Right ventricle myocardium inferior (tissue), 1 donor: ENCODE data around the gene NKAIN4. TPM values are rescaled to one million over a fixed set of nuclear protein-coding genes. Genes with fewer than 3 reads are reported as not detected.
"Not testable (repeated sequence)": the region's sequence is repeated elsewhere in the genome, so short reads cannot be mapped to it uniquely, and the experiment has no call there.

Experiments used
- ATAC-seq: fragments of 200-7000 bp; cut with Tn5 transposase; one replicate; pipeline ENCODE4 v1.9.1; 2020; ENCODE audit warnings: mild to moderate bottlenecking, moderate library complexity
- DNase-seq: peaks from one replicate; pipeline ENCODE4 v3.0.0; 2021; ENCODE audit errors: missing footprints
- intact Hi-C: fragments of 100-400 bp; cut with DNase I; formaldehyde crosslinking; loops from one replicate; pipeline ENCODE4 v1.11.0; 2022
- total RNA-seq: library from RNA; stranded (reverse); fragmentation: NEBNext Ultra II Directional; extraction: Animal tissue kit (Norgen Biotek cat#: 25700); gene quantifications from one replicate; pipeline ENCODE4 v1.2.1, GENCODE V29; 2021
- donor health status: DM: no; HTN: yes; CAD: no; lungs with severe emphysema.

NKAIN4 gene
- total RNA-seq, 1 donor from 2014 or later, result not detected

DNA sequence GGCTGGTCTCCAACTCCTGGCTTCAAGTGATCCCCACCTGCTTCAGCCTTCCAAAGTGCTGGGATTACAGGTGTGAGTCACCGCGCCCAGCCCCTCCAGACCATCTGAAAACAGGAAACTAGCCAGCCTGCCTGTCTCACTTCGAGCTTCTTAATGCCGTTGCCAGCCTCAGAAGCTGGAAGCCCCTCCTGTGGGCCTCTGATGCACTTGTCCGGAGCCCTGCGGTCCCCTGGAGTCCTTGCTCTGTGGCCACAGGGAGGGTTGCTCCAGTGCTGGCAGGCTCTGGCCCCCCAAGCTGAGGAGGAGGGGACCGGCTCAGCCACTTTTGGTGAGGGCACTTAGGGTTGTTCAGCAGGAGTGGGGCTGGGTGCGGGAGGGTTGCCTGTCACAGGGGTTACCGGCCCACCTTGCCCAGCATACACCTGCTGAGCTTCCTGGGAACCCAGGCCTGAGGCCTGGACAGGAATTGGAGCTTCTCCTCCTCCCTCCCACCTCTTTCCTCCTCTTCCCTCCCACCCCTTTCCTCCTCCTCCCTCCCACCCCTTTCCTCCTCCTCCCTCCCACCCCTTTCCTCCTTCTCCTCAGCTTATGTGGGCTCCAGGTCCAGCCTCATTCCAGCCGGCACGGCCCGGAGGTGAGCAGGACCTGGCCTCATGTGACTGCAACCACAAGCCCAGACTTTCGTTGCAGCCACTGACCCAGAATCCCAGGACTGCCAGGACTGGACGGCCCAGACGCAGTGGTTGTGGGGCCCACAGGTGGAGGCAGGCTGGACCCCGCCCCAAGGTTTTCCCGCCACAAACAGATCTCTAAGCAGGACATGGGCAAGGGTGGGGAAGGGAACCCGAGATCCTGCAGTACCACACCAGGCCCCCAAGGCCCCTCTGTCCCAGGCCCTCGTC, 28.0 kb downstream of the NKAIN4 start:
- ATAC-seq (no peak), DNase-seq (no peak)
- intact Hi-C loops, result loop anchor here (10.0 kb wide), 1 partner anchor 171 kb away; no protein-coding TSS in a partner anchor

DNA sequence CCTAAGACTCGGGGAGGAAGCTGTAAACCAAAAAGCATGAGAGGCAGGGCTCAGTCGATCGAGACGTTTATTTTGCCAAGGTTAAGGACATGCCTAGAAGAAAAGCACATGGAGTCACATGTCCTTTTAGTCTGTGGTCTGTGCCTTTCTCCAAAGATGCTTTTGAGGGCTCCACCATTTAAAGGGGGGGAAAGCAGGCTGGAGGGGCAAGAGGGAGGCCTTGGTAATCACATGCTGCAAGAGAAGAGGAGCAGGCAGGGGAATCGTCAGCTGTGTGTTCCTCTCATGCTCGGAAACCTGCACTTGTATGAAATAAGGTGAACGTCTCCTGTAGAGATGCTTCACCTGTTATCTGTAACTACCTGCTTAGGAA, 29.2 kb downstream of the NKAIN4 start:
- intact Hi-C loops, result loop anchor here (10.0 kb wide), 1 partner anchor 170 kb away; no protein-coding TSS in a partner anchor
- no peak for ATAC-seq

GRCh38 chr20:63224412-63225081, 29.7 kb downstream of the NKAIN4 start:
- DNase-seq (no peak), ATAC-seq (peak; percentile 52)
- intact Hi-C loops, result loop anchor here (10.0 kb wide), 1 partner anchor 170 kb away; no protein-coding TSS in a partner anchor

More for the DNA sequence above, 29.2 kb downstream of the NKAIN4 start:
- no peak for DNase-seq

DNA sequence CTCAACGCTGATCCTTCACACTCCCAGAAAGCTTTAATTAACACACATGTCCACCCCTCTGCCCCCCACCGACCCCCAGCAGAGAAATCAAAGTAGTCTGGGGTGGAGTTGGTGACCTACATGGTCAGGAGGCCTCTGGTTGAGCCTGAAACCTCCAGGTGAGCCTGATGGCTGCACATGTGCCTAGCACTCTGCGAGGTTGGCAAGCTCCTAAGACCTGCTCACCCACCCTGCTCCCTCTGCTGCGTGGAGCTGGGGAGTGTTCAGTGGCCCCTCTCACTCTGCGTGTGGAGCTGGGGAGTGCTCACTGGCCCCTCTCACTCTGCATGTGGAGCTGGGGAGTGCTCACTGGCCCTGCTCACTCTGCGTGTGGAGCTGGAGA, 30.4 kb downstream of the NKAIN4 start:
- ATAC-seq (no peak), DNase-seq (no peak)
- intact Hi-C loops, result loop anchor here (10.0 kb wide), 1 partner anchor 169 kb away; no protein-coding TSS in a partner anchor

GRCh38 chr20:63223121-63223825, 31.0 kb downstream of the NKAIN4 start:
- intact Hi-C loops, result loop anchor here (10.0 kb wide), 1 partner anchor 168 kb away; no protein-coding TSS in a partner anchor
- ATAC-seq (no peak), DNase-seq (no peak)

GRCh38 chr20:63222541-63222940, 31.7 kb downstream of the NKAIN4 start:
- DNase-seq, result peak; percentile 51
- intact Hi-C loops, result loop anchor here (10.0 kb wide), 1 partner anchor 168 kb away; no protein-coding TSS in a partner anchor
- ATAC-seq, result no peak

GRCh38 chr20:63221400-63222053, 32.7 kb downstream of the NKAIN4 start:
- DNase-seq, result peak; percentile 41
- not testable (repeated sequence) for ATAC-seq
- intact Hi-C loops, result loop anchor here (10.0 kb wide), 1 partner anchor 167 kb away; no protein-coding TSS in a partner anchor

- intact Hi-C loops, result loop anchor here (10.0 kb wide), 1 partner anchor 166 kb away; no protein-coding TSS in a partner anchor
- DNase-seq (peak; percentile 53), ATAC-seq (no peak)
These were observed 33.4 kb downstream of the NKAIN4 start for GRCh38 chr20:63220696-63221399.

DNA sequence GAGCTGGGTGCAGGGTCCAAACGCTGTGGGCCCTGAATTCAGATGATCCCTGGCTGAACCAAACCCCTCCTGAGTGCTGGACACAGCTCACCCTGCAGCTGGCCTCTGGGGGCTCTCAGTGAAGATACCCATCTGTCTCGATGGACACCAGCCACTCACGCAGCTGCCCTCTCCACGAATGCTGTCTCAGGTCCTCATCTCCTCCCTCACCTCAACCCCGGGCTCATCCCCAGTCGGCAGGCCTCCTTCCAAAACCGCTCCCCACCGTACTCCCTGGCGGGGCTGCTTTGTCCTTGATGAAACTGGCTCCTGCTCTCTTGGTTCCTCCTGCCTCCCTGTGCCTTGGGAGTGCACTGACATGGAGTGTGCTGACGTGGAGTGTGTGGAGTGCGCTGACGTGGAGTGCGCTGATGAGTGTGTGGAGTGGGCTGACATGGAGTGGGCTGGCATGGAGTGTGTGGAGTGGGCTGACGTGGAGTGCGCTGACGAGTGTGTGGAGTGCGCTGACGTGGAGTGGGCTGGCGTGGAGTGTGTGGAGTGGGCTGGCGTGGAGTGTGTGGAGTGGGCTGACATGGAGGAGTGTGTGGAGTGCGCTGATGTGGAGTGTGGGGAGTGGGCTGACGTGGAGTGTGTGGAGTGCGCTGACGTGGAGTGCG, 34.3 kb downstream of the NKAIN4 start:
- intact Hi-C loops, result loop anchor here (10.0 kb wide), 1 partner anchor 165 kb away; no protein-coding TSS in a partner anchor
- no peak for ATAC-seq
- no peak for DNase-seq

- ATAC-seq (no peak), DNase-seq (no peak)
- intact Hi-C loops, result no loop called here
These were observed 34.8 kb downstream of the NKAIN4 start for GRCh38 chr20:63219447-63219821.

DNA sequence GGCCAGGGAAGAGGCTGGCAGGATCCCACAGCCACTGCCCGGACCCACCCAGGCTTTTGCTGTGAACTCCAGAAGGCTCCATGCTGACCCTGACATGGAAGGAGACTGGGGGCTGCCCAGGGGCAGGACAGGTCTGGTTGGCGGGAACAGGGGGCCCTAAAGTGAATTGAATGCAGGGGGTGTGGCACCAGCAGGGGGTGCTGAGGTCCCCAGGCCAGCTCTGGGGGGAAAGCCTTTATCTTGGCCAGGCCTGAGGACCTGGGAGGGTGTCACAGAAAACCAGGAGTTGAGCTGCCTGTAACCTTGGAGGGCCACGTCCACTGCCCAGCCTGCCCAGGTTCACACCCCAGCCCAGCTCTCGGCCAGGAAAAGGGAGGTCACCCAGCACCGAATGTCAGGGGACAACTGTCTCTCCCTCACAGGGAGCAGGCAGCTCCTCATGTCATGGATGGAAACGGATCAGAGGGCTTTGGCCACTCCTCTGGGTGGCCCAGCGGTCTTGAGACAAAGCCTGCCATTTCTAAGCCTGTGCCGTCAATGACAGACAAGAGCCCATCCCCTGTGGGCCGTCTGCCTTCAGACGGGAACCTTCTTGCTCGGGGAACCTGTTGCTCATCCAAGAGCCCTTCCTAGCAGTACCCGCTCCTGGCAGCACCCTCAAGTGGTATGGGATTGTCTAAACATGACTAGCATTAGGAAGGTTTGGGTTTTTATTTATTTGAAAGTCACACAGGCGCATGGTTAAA, 35.4 kb downstream of the NKAIN4 start:
- ATAC-seq (no peak), DNase-seq (peak; percentile 50)
- intact Hi-C loops, result no loop called here

DNA sequence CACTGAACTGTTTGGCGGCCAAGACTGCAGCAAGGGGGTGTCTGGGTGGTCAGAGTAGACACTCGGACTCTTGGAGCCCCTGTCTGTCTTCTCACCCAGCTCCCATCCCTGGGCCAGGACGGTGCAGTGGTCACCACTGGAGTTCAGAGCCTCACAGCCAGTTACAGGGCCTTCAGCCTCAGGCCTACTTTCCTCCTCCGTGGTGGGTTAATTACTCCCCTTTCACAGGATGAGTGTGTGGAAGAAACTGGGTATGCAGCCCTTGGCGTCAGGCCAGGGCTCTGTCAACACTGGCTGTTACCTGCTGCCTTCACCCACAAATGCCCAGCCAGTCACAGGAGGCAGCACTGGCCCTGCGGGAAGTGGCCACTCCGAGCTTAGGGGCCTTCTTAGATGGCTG, 36.6 kb downstream of the NKAIN4 start:
- intact Hi-C loops, result no loop called here
- no peak for ATAC-seq
- DNase-seq, result no peak

GRCh38 chr20:63216849-63217471, 37.3 kb downstream of the NKAIN4 start:
- intact Hi-C loops, result no loop called here
- DNase-seq, result no peak
- ATAC-seq, result no peak

- ATAC-seq (peak; percentile 99), DNase-seq (peak; percentile 98)
- intact Hi-C loops, result no loop called here
These were observed 38.0 kb downstream of the NKAIN4 start, which contains the start of gene YTHDF1 for GRCh38 chr20:63216041-63216848. Gene YTHDF1 (minus strand): TSS chr20:63216131. CDS start chr20:63215892, 239 bp downstream.
